B cell (primary cell): Measurements from ENCODE around the gene PCSK6.

Experiments
- EZH2 ChIP-seq: IDR thresholded peaks from 2 replicates; pipeline ENCODE4 v1.6.1; 2012; ENCODE audit warnings: borderline replicate concordance, low read depth, mild to moderate bottlenecking, moderate library complexity, low read length; ENCODE audit not compliant: insufficient read depth, poor library complexity, severe bottlenecking
- TF ChIP-seq, protein P1 (sequence below): fragments of 200-600 bp; IDR thresholded peaks from one replicate; pipeline ENCODE4 v1.8.0; 2022; ENCODE audit warnings: antibody characterized with exemption, mild to moderate bottlenecking

GRCh38 chr15:101307048-101307896 lies 182.2 kb downstream of the PCSK6 start:
- TF ChIP-seq, protein P1, sequence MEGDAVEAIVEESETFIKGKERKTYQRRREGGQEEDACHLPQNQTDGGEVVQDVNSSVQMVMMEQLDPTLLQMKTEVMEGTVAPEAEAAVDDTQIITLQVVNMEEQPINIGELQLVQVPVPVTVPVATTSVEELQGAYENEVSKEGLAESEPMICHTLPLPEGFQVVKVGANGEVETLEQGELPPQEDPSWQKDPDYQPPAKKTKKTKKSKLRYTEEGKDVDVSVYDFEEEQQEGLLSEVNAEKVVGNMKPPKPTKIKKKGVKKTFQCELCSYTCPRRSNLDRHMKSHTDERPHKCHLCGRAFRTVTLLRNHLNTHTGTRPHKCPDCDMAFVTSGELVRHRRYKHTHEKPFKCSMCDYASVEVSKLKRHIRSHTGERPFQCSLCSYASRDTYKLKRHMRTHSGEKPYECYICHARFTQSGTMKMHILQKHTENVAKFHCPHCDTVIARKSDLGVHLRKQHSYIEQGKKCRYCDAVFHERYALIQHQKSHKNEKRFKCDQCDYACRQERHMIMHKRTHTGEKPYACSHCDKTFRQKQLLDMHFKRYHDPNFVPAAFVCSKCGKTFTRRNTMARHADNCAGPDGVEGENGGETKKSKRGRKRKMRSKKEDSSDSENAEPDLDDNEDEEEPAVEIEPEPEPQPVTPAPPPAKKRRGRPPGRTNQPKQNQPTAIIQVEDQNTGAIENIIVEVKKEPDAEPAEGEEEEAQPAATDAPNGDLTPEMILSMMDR = no peak
- TF ChIP-seq EZH2 = no peak
